GM19372 (cell line): ENCODE data around the gene PRKAR2B.
"Not testable (repeated sequence)": the region's sequence is repeated elsewhere in the genome, so short reads cannot be mapped to it uniquely, and the experiment has no call there.

ENCODE experiments used
- ATAC-seq: cut with Tn5 transposase; IDR thresholded peaks from one replicate; pipeline ENCODE4 v1.9.1; 2021; ENCODE audit warnings: mild to moderate bottlenecking, low read depth, moderate library complexity; ENCODE audit not compliant: unreplicated experiment

The PRKAR2B gene

GRCh38 chr7:107046491-107047259 lies 2.2 kb downstream of the PRKAR2B start:
- no peak for ATAC-seq

- ATAC-seq, result no peak
These were observed 3.6 kb downstream of the PRKAR2B start for GRCh38 chr7:107047902-107048782.

- ATAC-seq, result no peak
These were observed 4.4 kb downstream of the PRKAR2B start for GRCh38 chr7:107048783-107049418.

- ATAC-seq, result no peak
These were observed 5.0 kb downstream of the PRKAR2B start for GRCh38 chr7:107049480-107049879.

GRCh38 chr7:107049971-107050532 lies 5.5 kb downstream of the PRKAR2B start:
- ATAC-seq, result no peak

- ATAC-seq, result no peak
These were observed 6.9 kb downstream of the PRKAR2B start for GRCh38 chr7:107051376-107051775.

- ATAC-seq, result not testable (repeated sequence)
These were observed 10.5 kb downstream of the PRKAR2B start for GRCh38 chr7:107054965-107055364.

GRCh38 chr7:107056058-107056457 lies 11.6 kb downstream of the PRKAR2B start:
- not testable (repeated sequence) for ATAC-seq

- no peak for ATAC-seq
These were observed 12.4 kb downstream of the PRKAR2B start for GRCh38 chr7:107056728-107057473.

- no peak for ATAC-seq
These were observed 12.9 kb downstream of the PRKAR2B start for GRCh38 chr7:107057474-107057833.

- ATAC-seq, result no peak
These were observed 15.0 kb downstream of the PRKAR2B start for GRCh38 chr7:107059468-107059867.

- no peak for ATAC-seq
These were observed 19.0 kb downstream of the PRKAR2B start for GRCh38 chr7:107063245-107064120.

- no peak for ATAC-seq
These were observed 19.8 kb downstream of the PRKAR2B start for GRCh38 chr7:107064255-107064654.

GRCh38 chr7:107065929-107066247 lies 21.4 kb downstream of the PRKAR2B start:
- ATAC-seq, result no peak

- ATAC-seq, result no peak
These were observed 23.7 kb downstream of the PRKAR2B start for GRCh38 chr7:107068156-107068555.

GRCh38 chr7:107069457-107069856 lies 25.0 kb downstream of the PRKAR2B start:
- no peak for ATAC-seq

GRCh38 chr7:107070710-107071109 lies 26.2 kb downstream of the PRKAR2B start:
- ATAC-seq, result no peak

- no peak for ATAC-seq
These were observed 26.6 kb downstream of the PRKAR2B start for GRCh38 chr7:107071129-107071528.

GRCh38 chr7:107072133-107072532 lies 27.6 kb downstream of the PRKAR2B start:
- no peak for ATAC-seq
